PC-9 (cell line): Measurements from ENCODE around the gene SH3PXD2A. TPM values are rescaled to one million over a fixed set of nuclear protein-coding genes. Genes with fewer than 3 reads are reported as not detected.

Experiments used
- BruUV-seq: library from RNA; stranded (reverse); fragments of 400-500 nt; replicated peaks from 2 replicates; lab custom pipeline; 2021; lab: Mats Ljungman, UMichigan
- CTCF ChIA-PET: fragments of 300-600 bp; sonication (Branson Sonifier 250); formaldehyde crosslinking; loops from one replicate; lab custom pipeline; 2022; ENCODE audit warnings: antibody characterized with exemption; lab: Charles Lee
- POLR2A ChIA-PET: fragments of 300-600 bp; sonication (Branson Sonifier 250); formaldehyde crosslinking; loops from one replicate; lab custom pipeline; 2022; ENCODE audit warnings: antibody characterized with exemption; ENCODE audit not compliant: unreplicated experiment; lab: Charles Lee
- DNase-seq, 2 experiments: peaks; one replicate each; pipeline versions ENCODE4 v3.0.0 to v3.0.0-alpha.2; 2015 to 2022; ENCODE audit warnings: mixed read lengths in 1 of 2
- H2AFZ ChIP-seq: fragments of 200-600 bp; sonication (generic); 2 replicates; pipeline ENCODE4 v1.8.1; 2017; ENCODE audit warnings: antibody characterized with exemption
- H3F3A ChIP-seq: fragments of 200-600 bp; sonication (generic); 2 replicates; pipeline ENCODE4 v1.8.1; 2017; ENCODE audit warnings: antibody characterized with exemption, mild to moderate bottlenecking, low read depth; ENCODE audit not compliant: insufficient read depth
- H3K27ac ChIP-seq: fragments of 200-600 bp; sonication (generic); 2 replicates; pipeline ENCODE4 v1.6.1; 2016; ENCODE audit warnings: mixed run types
- H3K27me3 ChIP-seq: fragments of 200-600 bp; sonication (generic); 2 replicates; pipeline ENCODE4 v1.6.1; 2016; ENCODE audit warnings: low read depth, mixed run types; ENCODE audit not compliant: insufficient read depth
- H3K36me3 ChIP-seq: fragments of 200-600 bp; sonication (generic); 2 replicates; pipeline ENCODE4 v1.6.1; 2016; ENCODE audit warnings: low read depth, mixed run types
- H3K4me1 ChIP-seq: fragments of 200-600 bp; sonication (generic); replicated peaks from 2 replicates; pipeline ENCODE4 v1.6.1; 2016; ENCODE audit warnings: mixed run types; ENCODE audit not compliant: insufficient read depth
- H3K4me2 ChIP-seq: fragments of 200-600 bp; sonication (generic); 2 replicates; pipeline ENCODE4 v1.6.1; 2017; ENCODE audit warnings: mixed run types
- H3K4me3 ChIP-seq: fragments of 200-600 bp; sonication (generic); 2 replicates; pipeline ENCODE4 v1.6.1; 2016; ENCODE audit warnings: mixed run types
- H3K79me2 ChIP-seq: fragments of 200-600 bp; sonication (generic); 2 replicates; pipeline ENCODE4 v1.6.1; 2017; ENCODE audit warnings: low read depth, mixed run types
- H3K9me2 ChIP-seq: fragments of 200-600 bp; sonication (generic); 2 replicates; pipeline ENCODE4 v1.8.1; 2017; ENCODE audit warnings: mild to moderate bottlenecking; ENCODE audit not compliant: insufficient read depth
- H3K9me3 ChIP-seq: fragments of 200-600 bp; sonication (generic); 2 replicates; pipeline ENCODE4 v1.8.1; 2016; ENCODE audit warnings: low read depth; ENCODE audit not compliant: insufficient read depth
- H4K20me1 ChIP-seq: fragments of 200-600 bp; sonication (generic); 2 replicates; pipeline ENCODE4 v1.8.1; 2017; ENCODE audit not compliant: insufficient read depth
- CTCF ChIP-seq: fragments of 200-600 bp; sonication (generic); conservative IDR thresholded peaks from 2 replicates; pipeline ENCODE4 v1.6.1; 2017; ENCODE audit warnings: mixed run types, antibody characterized with exemption, mild to moderate bottlenecking, moderate library complexity
- EZH2 ChIP-seq: fragments of 200-600 bp; sonication (generic); IDR thresholded peaks from 2 replicates; pipeline ENCODE4 v1.8.0; 2017; ENCODE audit warnings: antibody characterized with exemption, low read depth
- intact Hi-C: fragments of 100-400 bp; cut with micrococcal nuclease; formaldehyde crosslinking; loops from one replicate; pipeline ENCODE4 v1.10.0; 2022; ENCODE audit not compliant: unreplicated experiment
- total RNA-seq: library from RNA; stranded (reverse); gene quantifications from 2 replicates; pipeline ENCODE4 v1.2.3, GENCODE V29; 2021

SH3PXD2A gene
- total RNA-seq, 1 experiment from 2014 or later: 12.5 TPM

- POLR2A ChIA-PET: no interaction called here
- Histone ChIP-seq H3K27me3 (no peaks in the 10 kb centered on the region), H3K79me2 (no peaks in the 10 kb centered on the region), H3K36me3 (no peaks in the 10 kb centered on the region), H3K9me3 (no peaks in the 10 kb centered on the region), H3F3A (peaks cover 14% of the 10 kb centered on the region; the same call in 1 of the 2 replicates), H3K9me2 (no peaks in the 10 kb centered on the region), H3K27ac (no peak overlapping the region), H3K4me2 (no peak overlapping the region), H2AFZ (no peak overlapping the region), H3K4me3 (no peak overlapping the region), H4K20me1 (no peaks in the 10 kb centered on the region), H3K4me1 (peaks cover 28% of the 10 kb centered on the region)
- BruUV-seq: no TSS peak
- CTCF ChIA-PET: no interaction called here
- intact Hi-C loops: no loop called here
- TF ChIP-seq EZH2 (no peak), CTCF (no peak)
- no peak for DNase-seq
These were observed 161.6 kb downstream of the SH3PXD2A start for GRCh38 chr10:103693812-103694205.

- DNase-seq: no peak
- H3K27me3 ChIP-seq: no peaks in the 10 kb centered on the region
- H3K36me3 ChIP-seq: no peaks in the 10 kb centered on the region
- H3K9me3 ChIP-seq: no peaks in the 10 kb centered on the region
- H3K79me2 ChIP-seq: no peaks in the 10 kb centered on the region
- no peak overlapping the region for H3K4me2 ChIP-seq
- H3K27ac ChIP-seq: no peak overlapping the region
- no peak overlapping the region for H2AFZ ChIP-seq
- peaks cover 14% of the 10 kb centered on the region; the same call in 1 of the 2 replicates for H3F3A ChIP-seq
- H3K9me2 ChIP-seq: no peaks in the 10 kb centered on the region
- BruUV-seq: no TSS peak
- intact Hi-C loops: no loop called here
- no peak overlapping the region for H3K4me3 ChIP-seq
- no peaks in the 10 kb centered on the region for H4K20me1 ChIP-seq
- no peak for TF ChIP-seq EZH2
- TF ChIP-seq CTCF: no peak
- POLR2A ChIA-PET: no interaction called here
- H3K4me1 ChIP-seq: peaks cover 28% of the 10 kb centered on the region
- CTCF ChIA-PET: no interaction called here
These were observed 162.2 kb downstream of the SH3PXD2A start for GRCh38 chr10:103692952-103693811.

GRCh38 chr10:103692436-103692951 is 162.9 kb downstream of the SH3PXD2A start:
- Histone ChIP-seq H4K20me1 (no peaks in the 10 kb centered on the region), H3K4me3 (no peak overlapping the region), H3K36me3 (no peaks in the 10 kb centered on the region), H3K27ac (no peak overlapping the region), H3K27me3 (no peaks in the 10 kb centered on the region), H3K4me1 (peaks cover 24% of the 10 kb centered on the region), H3F3A (peaks cover 10% of the 10 kb centered on the region; the same call in 1 of the 2 replicates), H3K9me2 (no peaks in the 10 kb centered on the region), H3K4me2 (no peak overlapping the region), H3K79me2 (no peaks in the 10 kb centered on the region), H3K9me3 (no peaks in the 10 kb centered on the region), H2AFZ (no peak overlapping the region)
- ChIA-PET CTCF (no interaction called here), POLR2A (no interaction called here)
- TF ChIP-seq EZH2: no peak
- TF ChIP-seq CTCF: no peak
- intact Hi-C loops: no loop called here
- BruUV-seq: no TSS peak
- DNase-seq: no peak
